GM12878 (cell line): ENCODE data around the gene RXRG.

Experiments used
- EGR1 ChIP-seq, 2 experiments: IDR thresholded peaks; 1 replicate in 1 of 2; 2 replicates in 1 of 2; pipeline ENCODE4 v1.6.1; 2011 to 2012; ENCODE audit warnings: low read depth in 2 of 2, low read length in 2 of 2, borderline replicate concordance in 1 of 2, mild to moderate bottlenecking in 1 of 2, moderate library complexity in 1 of 2
- ESRRA ChIP-seq: IDR thresholded peaks from 2 replicates; pipeline ENCODE4 v1.6.1; 2012; ENCODE audit warnings: mild to moderate bottlenecking, low read length, improper control_type of control experiment
- EZH2 ChIP-seq: IDR thresholded peaks from 2 replicates; pipeline ENCODE4 v1.6.1; 2012; ENCODE audit warnings: low read depth, mild to moderate bottlenecking, control low read depth, inconsistent platforms, low read length, borderline replicate concordance; ENCODE audit not compliant: control insufficient read depth
- YY1 ChIP-seq: IDR thresholded peaks from 2 replicates; pipeline ENCODE4 v1.6.1; 2011; ENCODE audit warnings: low read depth, mild to moderate bottlenecking, low read length
- ZNF24 ChIP-seq: fragments of 450-650 bp; IDR thresholded peaks from 2 replicates; pipeline ENCODE4 v1.6.1; 2017; ENCODE audit warnings: antibody characterized with exemption, mild to moderate bottlenecking
- ZZZ3 ChIP-seq: IDR thresholded peaks from 2 replicates; pipeline ENCODE4 v1.6.1; 2011; ENCODE audit warnings: low read depth; ENCODE audit not compliant: control insufficient read depth, insufficient read length
- TF ChIP-seq, protein P1 (sequence below), 3 experiments: IDR thresholded peaks in 2 of 3; conservative IDR thresholded peaks in 1 of 3; 2 replicates each; pipeline ENCODE4 v1.5.1; 2011; ENCODE audit warnings: low read depth in 3 of 3, low read length in 3 of 3, mild to moderate bottlenecking in 3 of 3, control low read depth in 2 of 3, moderate library complexity in 2 of 3, inconsistent platforms in 1 of 3, mixed read lengths in 1 of 3; ENCODE audit not compliant: control insufficient read depth in 2 of 3, insufficient read depth in 1 of 3; ENCODE audit errors: extremely low read depth in 1 of 3
- TF ChIP-seq, protein P2 (sequence below): fragments of 450-650 bp; IDR thresholded peaks from 2 replicates; pipeline ENCODE4 v1.6.1; 2017; ENCODE audit warnings: mild to moderate bottlenecking
- TF ChIP-seq, protein P3 (sequence below): IDR thresholded peaks from 2 replicates; pipeline ENCODE4 v1.6.1; 2012; ENCODE audit warnings: low read depth, low read length, improper control_type of control experiment
- TF ChIP-seq, protein P4 (sequence below): IDR thresholded peaks from 2 replicates; pipeline ENCODE4 v1.6.1; 2012; ENCODE audit warnings: mild to moderate bottlenecking, low read depth, low read length
- TF ChIP-seq, protein P5 (sequence below): IDR thresholded peaks from 2 replicates; pipeline ENCODE4 v1.6.1; 2011; ENCODE audit warnings: borderline replicate concordance, low read depth, mild to moderate bottlenecking, moderate library complexity, mixed read lengths, low read length; ENCODE audit not compliant: insufficient read depth; ENCODE audit errors: extremely low read length

DNA sequence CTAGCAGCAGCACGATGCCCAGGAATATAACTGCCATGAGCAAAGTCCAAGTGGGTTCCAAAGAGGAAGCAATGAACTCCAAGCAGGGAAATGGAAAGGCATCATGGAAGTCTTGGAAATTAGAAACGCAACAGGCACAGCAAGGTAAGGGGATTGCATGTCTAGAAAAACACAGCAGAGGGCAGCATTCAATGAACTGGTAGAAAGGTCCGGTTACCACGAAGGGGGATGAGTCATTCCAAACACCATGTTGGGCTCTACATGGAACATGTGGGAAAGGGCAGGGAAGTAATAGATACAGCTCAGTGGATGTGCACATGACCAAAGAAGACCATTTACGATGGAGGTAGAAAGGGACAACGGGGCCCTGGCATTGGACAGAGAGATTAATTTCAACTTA lies 36.4 kb downstream of the RXRG start:
- TF ChIP-seq, protein P1, sequence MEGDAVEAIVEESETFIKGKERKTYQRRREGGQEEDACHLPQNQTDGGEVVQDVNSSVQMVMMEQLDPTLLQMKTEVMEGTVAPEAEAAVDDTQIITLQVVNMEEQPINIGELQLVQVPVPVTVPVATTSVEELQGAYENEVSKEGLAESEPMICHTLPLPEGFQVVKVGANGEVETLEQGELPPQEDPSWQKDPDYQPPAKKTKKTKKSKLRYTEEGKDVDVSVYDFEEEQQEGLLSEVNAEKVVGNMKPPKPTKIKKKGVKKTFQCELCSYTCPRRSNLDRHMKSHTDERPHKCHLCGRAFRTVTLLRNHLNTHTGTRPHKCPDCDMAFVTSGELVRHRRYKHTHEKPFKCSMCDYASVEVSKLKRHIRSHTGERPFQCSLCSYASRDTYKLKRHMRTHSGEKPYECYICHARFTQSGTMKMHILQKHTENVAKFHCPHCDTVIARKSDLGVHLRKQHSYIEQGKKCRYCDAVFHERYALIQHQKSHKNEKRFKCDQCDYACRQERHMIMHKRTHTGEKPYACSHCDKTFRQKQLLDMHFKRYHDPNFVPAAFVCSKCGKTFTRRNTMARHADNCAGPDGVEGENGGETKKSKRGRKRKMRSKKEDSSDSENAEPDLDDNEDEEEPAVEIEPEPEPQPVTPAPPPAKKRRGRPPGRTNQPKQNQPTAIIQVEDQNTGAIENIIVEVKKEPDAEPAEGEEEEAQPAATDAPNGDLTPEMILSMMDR (IDR thresholded peaks at IDR 0.05 in 2 of 3, conservative IDR thresholded peaks at IDR 0.05 in 1 of 3; ENCODE audit: control insufficient read depth in 2 of 3, extremely low read depth in 1 of 3, insufficient read depth in 1 of 3, low read depth in 3 of 3, low read length in 3 of 3): peak; percentile 34 to 45 (median 41); a peak in 4 of 6 replicates
- TF ChIP-seq YY1 (no peak), ZNF24 (no peak), ZZZ3 (no peak), ESRRA (no peak), EZH2 (no peak), EGR1 (IDR thresholded peaks at IDR 0.05; ENCODE audit: borderline replicate concordance in 1 of 2, low read depth in 2 of 2, low read length in 2 of 2) (no peak)
- TF ChIP-seq, protein P2, sequence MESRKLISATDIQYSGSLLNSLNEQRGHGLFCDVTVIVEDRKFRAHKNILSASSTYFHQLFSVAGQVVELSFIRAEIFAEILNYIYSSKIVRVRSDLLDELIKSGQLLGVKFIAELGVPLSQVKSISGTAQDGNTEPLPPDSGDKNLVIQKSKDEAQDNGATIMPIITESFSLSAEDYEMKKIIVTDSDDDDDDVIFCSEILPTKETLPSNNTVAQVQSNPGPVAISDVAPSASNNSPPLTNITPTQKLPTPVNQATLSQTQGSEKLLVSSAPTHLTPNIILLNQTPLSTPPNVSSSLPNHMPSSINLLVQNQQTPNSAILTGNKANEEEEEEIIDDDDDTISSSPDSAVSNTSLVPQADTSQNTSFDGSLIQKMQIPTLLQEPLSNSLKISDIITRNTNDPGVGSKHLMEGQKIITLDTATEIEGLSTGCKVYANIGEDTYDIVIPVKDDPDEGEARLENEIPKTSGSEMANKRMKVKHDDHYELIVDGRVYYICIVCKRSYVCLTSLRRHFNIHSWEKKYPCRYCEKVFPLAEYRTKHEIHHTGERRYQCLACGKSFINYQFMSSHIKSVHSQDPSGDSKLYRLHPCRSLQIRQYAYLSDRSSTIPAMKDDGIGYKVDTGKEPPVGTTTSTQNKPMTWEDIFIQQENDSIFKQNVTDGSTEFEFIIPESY: no peak
- TF ChIP-seq, protein P3, sequence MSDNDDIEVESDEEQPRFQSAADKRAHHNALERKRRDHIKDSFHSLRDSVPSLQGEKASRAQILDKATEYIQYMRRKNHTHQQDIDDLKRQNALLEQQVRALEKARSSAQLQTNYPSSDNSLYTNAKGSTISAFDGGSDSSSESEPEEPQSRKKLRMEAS: no peak
- TF ChIP-seq, protein P4, sequence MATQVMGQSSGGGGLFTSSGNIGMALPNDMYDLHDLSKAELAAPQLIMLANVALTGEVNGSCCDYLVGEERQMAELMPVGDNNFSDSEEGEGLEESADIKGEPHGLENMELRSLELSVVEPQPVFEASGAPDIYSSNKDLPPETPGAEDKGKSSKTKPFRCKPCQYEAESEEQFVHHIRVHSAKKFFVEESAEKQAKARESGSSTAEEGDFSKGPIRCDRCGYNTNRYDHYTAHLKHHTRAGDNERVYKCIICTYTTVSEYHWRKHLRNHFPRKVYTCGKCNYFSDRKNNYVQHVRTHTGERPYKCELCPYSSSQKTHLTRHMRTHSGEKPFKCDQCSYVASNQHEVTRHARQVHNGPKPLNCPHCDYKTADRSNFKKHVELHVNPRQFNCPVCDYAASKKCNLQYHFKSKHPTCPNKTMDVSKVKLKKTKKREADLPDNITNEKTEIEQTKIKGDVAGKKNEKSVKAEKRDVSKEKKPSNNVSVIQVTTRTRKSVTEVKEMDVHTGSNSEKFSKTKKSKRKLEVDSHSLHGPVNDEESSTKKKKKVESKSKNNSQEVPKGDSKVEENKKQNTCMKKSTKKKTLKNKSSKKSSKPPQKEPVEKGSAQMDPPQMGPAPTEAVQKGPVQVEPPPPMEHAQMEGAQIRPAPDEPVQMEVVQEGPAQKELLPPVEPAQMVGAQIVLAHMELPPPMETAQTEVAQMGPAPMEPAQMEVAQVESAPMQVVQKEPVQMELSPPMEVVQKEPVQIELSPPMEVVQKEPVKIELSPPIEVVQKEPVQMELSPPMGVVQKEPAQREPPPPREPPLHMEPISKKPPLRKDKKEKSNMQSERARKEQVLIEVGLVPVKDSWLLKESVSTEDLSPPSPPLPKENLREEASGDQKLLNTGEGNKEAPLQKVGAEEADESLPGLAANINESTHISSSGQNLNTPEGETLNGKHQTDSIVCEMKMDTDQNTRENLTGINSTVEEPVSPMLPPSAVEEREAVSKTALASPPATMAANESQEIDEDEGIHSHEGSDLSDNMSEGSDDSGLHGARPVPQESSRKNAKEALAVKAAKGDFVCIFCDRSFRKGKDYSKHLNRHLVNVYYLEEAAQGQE: no peak
- TF ChIP-seq, protein P5, sequence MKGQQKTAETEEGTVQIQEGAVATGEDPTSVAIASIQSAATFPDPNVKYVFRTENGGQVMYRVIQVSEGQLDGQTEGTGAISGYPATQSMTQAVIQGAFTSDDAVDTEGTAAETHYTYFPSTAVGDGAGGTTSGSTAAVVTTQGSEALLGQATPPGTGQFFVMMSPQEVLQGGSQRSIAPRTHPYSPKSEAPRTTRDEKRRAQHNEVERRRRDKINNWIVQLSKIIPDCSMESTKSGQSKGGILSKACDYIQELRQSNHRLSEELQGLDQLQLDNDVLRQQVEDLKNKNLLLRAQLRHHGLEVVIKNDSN: no peak
